GM18507 (cell line): ENCODE data around the gene IFITM5.
A peak's percentile ranks its signal among the peaks of the same experiment; 100 is the strongest.
"Not testable (repeated sequence)": the region's sequence is repeated elsewhere in the genome, so short reads cannot be mapped to it uniquely, and the experiment has no call there.

Experiments
- DNase-seq: peaks from one replicate; pipeline ENCODE4 v3.0.0; 2011; ENCODE audit warnings: low read depth; ENCODE audit not compliant: insufficient read length; ENCODE audit errors: extremely low spot score
- FAIRE-seq: peaks from 2 replicates; lab custom pipeline; 2011; peaks lifted over from hg19 to GRCh38; lab: Jason Lieb, UNC

Gene IFITM5

DNA sequence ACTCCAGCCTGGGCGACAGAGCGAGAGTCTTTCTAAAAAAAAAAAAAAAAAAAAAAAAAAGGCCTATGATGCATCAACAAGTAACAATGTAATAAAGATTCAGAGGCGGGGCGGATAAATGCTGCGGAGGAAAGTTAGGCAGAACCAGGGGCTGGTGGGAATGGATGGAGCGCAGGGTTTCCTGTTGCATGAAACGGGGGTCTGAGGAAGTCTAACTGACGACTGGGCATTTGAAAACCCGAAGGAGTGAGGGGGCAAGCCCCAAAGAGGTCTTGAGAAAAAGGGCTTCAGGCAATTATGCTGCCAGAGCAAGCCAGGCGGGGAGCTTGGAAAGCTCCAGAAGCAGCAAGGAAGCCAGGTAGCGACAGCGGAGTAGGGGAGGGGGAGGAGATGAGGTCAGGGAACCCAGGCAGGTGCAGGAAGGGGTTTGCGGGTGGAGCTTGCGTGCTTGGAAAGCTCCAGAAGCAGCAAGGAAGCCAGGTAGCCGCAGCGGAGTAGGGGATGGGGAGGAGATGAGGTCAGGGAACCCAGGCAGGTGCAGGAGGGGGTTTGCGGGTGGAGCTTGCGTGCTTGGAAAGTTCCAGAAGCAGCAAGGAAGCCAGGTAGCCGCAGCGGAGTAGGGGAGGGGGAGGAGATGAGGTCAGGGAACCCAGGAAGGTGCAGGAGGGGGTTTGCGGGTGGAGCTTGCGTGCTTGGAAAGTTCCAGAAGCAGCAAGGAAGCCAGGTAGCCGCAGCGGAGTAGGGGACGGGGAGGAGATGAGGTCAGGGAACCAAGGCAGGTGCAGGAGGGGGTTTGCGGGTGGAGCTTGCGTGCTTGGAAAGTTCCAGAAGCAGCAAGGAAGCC, 12.1 kb downstream of the IFITM5 start:
- not testable (repeated sequence) for DNase-seq, FAIRE-seq

DNA sequence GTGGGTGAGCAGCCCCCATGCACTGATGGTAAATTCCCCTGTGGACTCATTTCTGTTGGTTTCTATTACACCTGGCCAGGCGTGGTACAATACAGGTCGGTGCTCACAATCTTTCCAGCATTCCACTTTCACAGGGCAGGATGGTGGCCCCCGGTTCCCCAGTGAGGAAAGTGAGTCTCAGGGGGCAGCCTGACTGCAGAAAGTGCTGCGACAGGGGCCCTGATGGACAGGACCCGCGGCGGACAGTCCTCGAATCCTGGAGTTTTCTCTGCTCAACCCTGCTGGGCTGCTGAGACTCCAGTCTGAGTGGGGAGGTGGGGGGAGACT, 13.5 kb downstream of the IFITM5 start:
- no peak for DNase-seq

DNA sequence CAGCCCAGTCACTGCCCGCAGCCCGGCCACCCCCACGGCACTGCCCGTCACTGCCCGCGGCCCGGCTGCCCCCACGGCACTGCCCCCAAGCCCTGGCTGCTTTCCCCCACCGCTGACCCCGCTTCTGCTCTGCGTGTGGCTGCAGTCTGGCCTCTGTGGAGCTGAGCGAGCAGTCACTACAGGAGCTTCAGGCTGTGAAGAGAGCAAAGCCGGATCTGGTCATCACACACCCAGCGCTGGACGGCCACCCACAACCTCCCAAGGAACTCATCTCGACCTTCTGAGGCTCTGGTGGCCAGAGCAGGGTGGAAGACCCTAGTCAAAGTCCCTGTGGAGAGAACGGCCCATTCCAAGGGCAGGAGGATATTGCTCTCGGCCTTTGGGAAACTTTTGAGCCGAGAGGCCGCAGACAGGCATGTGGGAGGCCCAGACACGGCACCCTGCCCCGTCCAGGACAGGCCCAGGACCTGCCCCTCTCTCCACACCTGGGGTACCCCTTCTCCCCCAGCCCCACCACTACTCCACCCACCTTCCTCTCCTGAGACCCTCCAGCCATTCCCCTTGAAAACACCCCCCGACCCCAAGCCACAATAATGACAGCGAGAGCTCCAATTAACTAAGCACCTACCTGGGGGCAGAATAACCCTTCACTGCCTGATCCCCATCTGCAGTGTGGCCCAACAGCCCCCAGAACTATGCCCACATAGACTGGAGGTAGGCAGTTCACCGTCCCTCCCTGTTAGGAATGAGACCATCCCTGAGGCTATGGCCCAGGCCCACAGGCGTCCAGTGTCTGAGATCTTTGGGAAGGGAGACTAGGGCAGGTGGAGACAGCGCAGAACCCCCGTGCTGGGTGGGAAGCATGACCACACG, 14.1 kb downstream of the IFITM5 start:
- DNase-seq = no peak
- FAIRE-seq = no peak

More for the DNA sequence above, 13.5 kb downstream of the IFITM5 start:
- no peak for FAIRE-seq

- FAIRE-seq (no peak), DNase-seq (no peak)
These were observed 15.0 kb downstream of the IFITM5 start for GRCh38 chr11:284105-285020.

DNA sequence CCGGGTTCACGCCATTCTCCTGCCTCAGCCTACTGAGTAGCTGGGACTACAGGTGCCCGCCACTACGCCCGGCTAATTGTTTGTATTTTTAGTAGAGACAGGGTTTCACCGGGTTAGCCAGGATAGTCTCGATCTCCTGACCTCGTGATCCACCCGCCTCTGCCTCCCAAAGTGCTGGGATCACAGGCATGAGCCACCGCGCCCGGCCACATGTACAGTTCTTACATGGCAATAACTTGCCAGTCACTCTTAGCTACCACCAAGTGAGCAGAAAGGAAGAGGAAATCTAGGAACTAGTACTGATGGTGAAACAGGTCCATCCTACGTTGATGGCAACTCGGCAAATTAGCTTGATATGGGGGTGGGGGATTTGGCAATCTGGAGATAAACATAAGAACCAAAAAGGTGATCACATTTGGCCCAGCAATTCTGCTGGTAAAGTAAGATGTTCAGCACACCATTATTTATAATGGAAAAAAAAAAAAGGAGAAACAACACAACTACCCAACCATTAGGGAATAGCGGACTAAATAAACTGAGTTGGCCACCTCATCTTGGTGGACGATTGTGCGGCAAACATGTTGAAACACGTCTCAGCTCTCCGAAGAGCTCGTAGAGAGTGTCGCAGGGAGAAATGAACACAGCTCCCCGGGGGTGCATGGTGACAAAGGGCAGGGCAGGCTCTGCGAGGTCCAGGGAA, 15.8 kb downstream of the IFITM5 start:
- DNase-seq (no peak), FAIRE-seq (no peak)

- FAIRE-seq = no peak
- no peak for DNase-seq
These were observed 16.5 kb downstream of the IFITM5 start for GRCh38 chr11:282630-283360.

DNA sequence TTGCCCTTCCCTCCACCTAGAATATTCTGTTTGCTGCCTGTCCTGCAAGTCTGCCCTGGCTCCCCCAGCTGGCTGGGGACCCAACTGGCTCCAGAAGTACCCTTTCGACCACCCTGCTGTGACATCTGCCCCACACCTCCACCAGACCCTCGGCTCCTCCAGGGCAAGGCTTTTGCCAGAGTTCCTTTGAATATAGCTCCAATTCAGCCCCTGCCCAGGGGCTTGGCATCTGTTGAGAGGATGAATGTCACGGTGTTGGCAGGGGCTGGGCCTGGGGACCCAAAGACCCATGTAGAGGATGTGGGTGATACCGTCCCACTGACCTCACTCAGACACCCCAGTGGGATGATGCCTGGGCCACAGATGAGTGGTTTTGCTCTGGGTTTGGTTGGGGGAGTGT, 17.2 kb downstream of the IFITM5 start:
- no peak for FAIRE-seq
- no peak for DNase-seq

GRCh38 chr11:281486-282161, 17.7 kb downstream of the IFITM5 start:
- no peak for FAIRE-seq
- no peak for DNase-seq

DNA sequence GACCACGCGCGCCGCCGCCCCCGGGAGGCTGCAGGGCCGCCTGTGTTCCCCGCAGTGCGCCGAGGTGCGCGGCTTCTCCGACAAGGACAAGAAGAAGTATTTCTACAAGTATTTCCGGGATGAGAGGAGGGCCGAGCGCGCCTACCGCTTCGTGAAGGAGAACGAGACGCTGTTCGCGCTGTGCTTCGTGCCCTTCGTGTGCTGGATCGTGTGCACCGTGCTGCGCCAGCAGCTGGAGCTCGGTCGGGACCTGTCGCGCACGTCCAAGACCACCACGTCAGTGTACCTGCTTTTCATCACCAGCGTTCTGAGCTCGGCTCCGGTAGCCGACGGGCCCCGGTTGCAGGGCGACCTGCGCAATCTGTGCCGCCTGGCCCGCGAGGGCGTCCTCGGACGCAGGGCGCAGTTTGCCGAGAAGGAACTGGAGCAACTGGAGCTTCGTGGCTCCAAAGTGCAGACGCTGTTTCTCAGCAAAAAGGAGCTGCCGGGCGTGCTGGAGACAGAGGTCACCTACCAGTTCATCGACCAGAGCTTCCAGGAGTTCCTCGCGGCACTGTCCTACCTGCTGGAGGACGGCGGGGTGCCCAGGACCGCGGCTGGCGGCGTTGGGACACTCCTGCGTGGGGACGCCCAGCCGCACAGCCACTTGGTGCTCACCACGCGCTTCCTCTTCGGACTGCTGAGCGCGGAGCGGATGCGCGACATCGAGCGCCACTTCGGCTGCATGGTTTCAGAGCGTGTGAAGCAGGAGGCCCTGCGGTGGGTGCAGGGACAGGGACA, 18.4 kb downstream of the IFITM5 start:
- DNase-seq = no peak

GRCh38 chr11:279966-280705, 19.2 kb downstream of the IFITM5 start:
- peak; percentile 21 for FAIRE-seq
- no peak for DNase-seq

More for the DNA sequence above, 18.4 kb downstream of the IFITM5 start:
- no peak for FAIRE-seq

GRCh38 chr11:279040-279965, 20.0 kb downstream of the IFITM5 start:
- no peak for DNase-seq
- no peak for FAIRE-seq

DNA sequence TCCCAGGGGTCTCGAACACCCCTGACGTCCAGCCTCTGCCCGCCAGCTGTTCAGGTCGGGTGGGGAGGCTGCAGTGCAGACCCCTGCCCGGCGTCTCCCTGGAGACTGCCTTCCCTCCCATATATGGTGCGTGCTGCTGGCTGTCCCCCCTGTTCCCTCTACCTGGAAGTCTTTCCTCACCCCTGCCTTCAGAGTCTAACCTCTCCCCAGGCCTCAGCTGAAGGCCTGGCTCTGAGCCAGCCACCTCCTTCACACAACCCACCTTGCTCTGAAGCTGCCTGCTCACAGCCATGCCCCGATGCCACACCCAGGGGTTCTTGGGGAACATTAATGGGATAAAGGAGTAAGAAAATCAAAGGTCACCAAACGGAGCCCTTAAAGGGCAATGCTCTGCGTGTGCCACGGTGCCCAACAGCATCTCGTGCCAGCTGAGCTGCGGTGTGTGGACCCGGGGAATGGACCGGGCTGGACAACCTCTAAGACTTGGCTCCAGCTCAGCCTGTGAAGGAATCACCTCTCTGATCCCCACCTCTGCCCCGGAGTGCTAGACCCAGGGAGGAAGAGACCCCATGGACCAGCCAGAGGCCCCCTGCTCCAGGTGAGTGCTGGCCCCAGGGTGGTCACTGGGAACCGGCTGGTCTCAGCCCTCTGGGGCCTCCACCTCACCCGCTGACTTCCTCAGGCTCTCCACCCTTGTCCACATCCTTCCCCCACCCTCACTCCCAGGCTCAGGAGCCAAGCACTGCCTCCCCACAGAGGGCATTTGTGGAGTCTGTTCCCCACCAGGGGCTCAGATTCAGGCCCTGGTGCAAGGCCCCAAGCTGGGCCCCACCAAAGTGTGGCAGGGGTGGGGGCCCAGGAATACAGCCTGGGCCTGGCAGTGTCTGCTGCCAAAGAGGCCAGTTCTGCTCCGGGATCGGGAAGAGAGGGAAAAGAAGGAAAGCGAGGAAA, 21.1 kb downstream of the IFITM5 start, which contains the start of gene NLRP6:
NLRP6 (plus strand) TSS at position 407 of the 951 bp plus-strand sequence; CDS start at position 570, 163 bp downstream.
- FAIRE-seq = no peak
- DNase-seq = no peak

DNA sequence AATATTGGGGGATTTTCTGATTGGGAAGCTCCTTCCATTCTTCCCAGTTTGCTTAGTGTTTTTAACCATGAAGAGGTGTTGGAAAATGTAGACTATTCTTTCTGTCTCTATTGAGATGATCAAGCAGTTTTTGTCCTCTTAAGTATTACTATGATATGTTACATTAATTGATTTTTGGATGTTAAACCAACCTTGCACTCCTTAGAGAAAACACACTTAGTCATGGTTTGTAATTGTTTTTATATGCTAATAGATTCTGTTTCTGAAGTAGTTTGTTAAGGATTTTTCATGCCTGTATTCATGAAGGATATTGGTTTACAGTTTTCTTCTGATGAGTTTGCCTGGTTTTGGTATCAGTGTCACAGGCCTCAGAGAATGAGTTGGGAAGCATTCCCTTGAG, 23.1 kb downstream of the IFITM5 start:
- FAIRE-seq (no peak), DNase-seq (no peak)

DNA sequence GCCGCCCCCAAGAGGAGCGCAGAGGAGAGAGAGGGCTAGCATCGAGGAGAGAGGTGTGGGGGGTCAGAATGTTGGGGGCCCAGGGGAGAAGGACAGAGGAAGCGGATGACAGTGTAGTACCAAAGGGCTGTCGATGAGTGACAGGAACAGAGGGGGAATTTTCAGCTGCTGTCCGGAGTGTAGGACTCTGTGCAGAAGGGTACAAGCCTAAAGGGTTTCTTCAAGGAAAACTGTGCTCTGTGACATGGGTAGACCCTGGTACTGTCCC, 26.5 kb downstream of the IFITM5 start:
- DNase-seq (no peak), FAIRE-seq (no peak)
